Left ventricle myocardium inferior (tissue), 1 donor: Measurements from ENCODE around the gene KCNK2. TPM values are rescaled to one million over a fixed set of nuclear protein-coding genes. Genes with fewer than 3 reads are reported as not detected.

Experiments
- DNase-seq: peaks from one replicate; pipeline ENCODE4 v3.0.0-alpha.2; 2020
- H3K27ac ChIP-seq: fragments of 200-600 bp; replicated peaks from 2 replicates; pipeline ENCODE4 v1.8.0; 2021
- H3K27me3 ChIP-seq: fragments of 200-600 bp; 2 replicates; pipeline ENCODE4 v1.8.0; 2021; ENCODE audit warnings: low read depth
- H3K36me3 ChIP-seq: fragments of 200-600 bp; 2 replicates; pipeline ENCODE4 v1.8.0; 2021
- H3K4me1 ChIP-seq: fragments of 200-600 bp; 2 replicates; pipeline ENCODE4 v1.8.0; 2021
- H3K4me3 ChIP-seq: fragments of 200-600 bp; 2 replicates; pipeline ENCODE4 v1.8.0; 2021; ENCODE audit warnings: mild to moderate bottlenecking, moderate library complexity
- H3K9me3 ChIP-seq: fragments of 200-600 bp; replicated peaks from 2 replicates; pipeline ENCODE4 v1.8.0; 2021
- intact Hi-C: fragments of 100-400 bp; cut with micrococcal nuclease; formaldehyde crosslinking; loops from one replicate; pipeline ENCODE4 v1.11.0; 2022
- total RNA-seq: library from RNA; stranded (reverse); fragmentation: NEBNext Ultra II Directional; extraction: Animal tissue kit (Norgen Biotek cat#: 25700); gene quantifications from one replicate; pipeline ENCODE4 v1.2.1, GENCODE V29; 2021
- TF ChIP-seq, protein P1 (sequence below): fragments of 200-600 bp; IDR thresholded peaks from 2 replicates; pipeline ENCODE4 v1.8.0; 2021; ENCODE audit warnings: antibody characterized with exemption, mild to moderate bottlenecking, borderline replicate concordance
- donor health status: DM: no; HTN: yes; CAD: no; lungs with severe emphysema.

KCNK2 gene
- total RNA-seq, 1 donor from 2014 or later: 0.08 TPM

GRCh38 chr1:215200121-215200520 is 117.6 kb downstream of the KCNK2 start:
- DNase-seq: no peak
- H3K27ac ChIP-seq: no peak overlapping the region
- no peaks in the 10 kb centered on the region for H3K9me3 ChIP-seq
- intact Hi-C loops: no loop called here
- H3K4me3 ChIP-seq: no peak overlapping the region
- TF ChIP-seq, protein P1, sequence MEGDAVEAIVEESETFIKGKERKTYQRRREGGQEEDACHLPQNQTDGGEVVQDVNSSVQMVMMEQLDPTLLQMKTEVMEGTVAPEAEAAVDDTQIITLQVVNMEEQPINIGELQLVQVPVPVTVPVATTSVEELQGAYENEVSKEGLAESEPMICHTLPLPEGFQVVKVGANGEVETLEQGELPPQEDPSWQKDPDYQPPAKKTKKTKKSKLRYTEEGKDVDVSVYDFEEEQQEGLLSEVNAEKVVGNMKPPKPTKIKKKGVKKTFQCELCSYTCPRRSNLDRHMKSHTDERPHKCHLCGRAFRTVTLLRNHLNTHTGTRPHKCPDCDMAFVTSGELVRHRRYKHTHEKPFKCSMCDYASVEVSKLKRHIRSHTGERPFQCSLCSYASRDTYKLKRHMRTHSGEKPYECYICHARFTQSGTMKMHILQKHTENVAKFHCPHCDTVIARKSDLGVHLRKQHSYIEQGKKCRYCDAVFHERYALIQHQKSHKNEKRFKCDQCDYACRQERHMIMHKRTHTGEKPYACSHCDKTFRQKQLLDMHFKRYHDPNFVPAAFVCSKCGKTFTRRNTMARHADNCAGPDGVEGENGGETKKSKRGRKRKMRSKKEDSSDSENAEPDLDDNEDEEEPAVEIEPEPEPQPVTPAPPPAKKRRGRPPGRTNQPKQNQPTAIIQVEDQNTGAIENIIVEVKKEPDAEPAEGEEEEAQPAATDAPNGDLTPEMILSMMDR: no peak
- H3K36me3 ChIP-seq: no peaks in the 10 kb centered on the region
- no peaks in the 10 kb centered on the region for H3K27me3 ChIP-seq
- H3K4me1 ChIP-seq: no peaks in the 10 kb centered on the region

DNA sequence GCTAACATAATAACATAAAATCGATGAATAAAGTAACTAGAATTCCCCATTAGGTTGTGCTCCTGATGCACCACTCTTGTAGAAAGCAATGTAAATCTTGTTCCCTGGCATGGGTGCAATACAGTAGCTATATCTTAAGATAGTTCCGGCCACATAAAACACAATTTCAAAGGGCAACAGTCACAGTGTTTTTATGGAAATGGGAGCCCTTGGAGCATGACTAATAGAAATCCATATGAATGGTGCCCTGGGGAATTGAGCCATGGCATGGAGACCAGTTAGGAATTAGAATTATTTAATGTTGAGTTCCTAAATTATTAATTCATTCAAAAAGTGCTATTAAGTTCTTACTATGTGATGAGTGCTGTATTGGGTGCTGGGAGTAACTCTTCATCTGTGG is 118.7 kb downstream of the KCNK2 start:
- Histone ChIP-seq H3K4me1 (no peaks in the 10 kb centered on the region), H3K27me3 (no peaks in the 10 kb centered on the region), H3K9me3 (no peaks in the 10 kb centered on the region), H3K27ac (no peak overlapping the region), H3K36me3 (no peaks in the 10 kb centered on the region), H3K4me3 (no peak overlapping the region)
- TF ChIP-seq, protein P1: no peak
- DNase-seq: no peak
- intact Hi-C loops: no loop called here

DNA sequence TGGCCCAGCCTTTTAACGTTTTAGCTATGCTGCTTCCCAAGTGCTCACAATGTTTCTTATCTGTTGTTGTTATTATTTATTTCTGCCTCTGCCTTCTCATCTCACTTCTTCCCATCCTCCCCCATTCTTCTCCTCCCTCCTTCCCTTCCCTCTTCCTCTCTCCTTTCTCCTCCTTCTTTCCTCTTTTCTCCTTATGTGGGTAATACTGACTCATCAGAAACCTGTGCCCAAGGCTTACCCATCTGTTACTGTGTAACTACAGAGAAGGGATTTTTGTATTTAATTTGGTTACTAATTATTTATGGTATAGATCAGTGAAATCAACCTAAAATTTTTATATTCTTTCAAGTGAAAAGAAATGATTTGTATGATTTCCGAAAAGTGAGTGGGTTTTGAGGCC is 120.3 kb downstream of the KCNK2 start:
- no peaks in the 10 kb centered on the region for H3K36me3 ChIP-seq
- H3K27me3 ChIP-seq: no peaks in the 10 kb centered on the region
- no peaks in the 10 kb centered on the region for H3K4me1 ChIP-seq
- no peak overlapping the region for H3K4me3 ChIP-seq
- TF ChIP-seq, protein P1: no peak
- intact Hi-C loops: no loop called here
- no peaks in the 10 kb centered on the region for H3K9me3 ChIP-seq
- no peak for DNase-seq
- H3K27ac ChIP-seq: no peak overlapping the region

GRCh38 chr1:215210167-215210566 is 127.6 kb downstream of the KCNK2 start:
- DNase-seq: no peak
- H3K27me3 ChIP-seq: no peaks in the 10 kb centered on the region
- H3K9me3 ChIP-seq: no peaks in the 10 kb centered on the region
- H3K36me3 ChIP-seq: no peaks in the 10 kb centered on the region
- no peak overlapping the region for H3K4me3 ChIP-seq
- H3K27ac ChIP-seq: no peak overlapping the region
- no peaks in the 10 kb centered on the region for H3K4me1 ChIP-seq
- TF ChIP-seq, protein P1: no peak
- intact Hi-C loops: no loop called here

GRCh38 chr1:215215846-215216245 is 133.3 kb downstream of the KCNK2 start:
- intact Hi-C loops: no loop called here

More at GRCh38 chr1:215215846-215216245, 133.3 kb downstream of the KCNK2 start:
- H3K27ac ChIP-seq: no peak overlapping the region
- no peaks in the 10 kb centered on the region for H3K9me3 ChIP-seq
- no peak overlapping the region for H3K4me3 ChIP-seq
- no peaks in the 10 kb centered on the region for H3K4me1 ChIP-seq
- no peaks in the 10 kb centered on the region for H3K27me3 ChIP-seq
- H3K36me3 ChIP-seq: no peaks in the 10 kb centered on the region
- DNase-seq: no peak
- TF ChIP-seq, protein P1: no peak
